ENCODE results near the gene GM2A. TPM values are rescaled to one million over a fixed set of nuclear protein-coding genes. Genes with fewer than 3 reads are reported as not detected.

Gene GM2A
- total RNA-seq, 3 donors from 2014 or later = 22.0 to 32.1 (median 30.9) TPM

DNA sequence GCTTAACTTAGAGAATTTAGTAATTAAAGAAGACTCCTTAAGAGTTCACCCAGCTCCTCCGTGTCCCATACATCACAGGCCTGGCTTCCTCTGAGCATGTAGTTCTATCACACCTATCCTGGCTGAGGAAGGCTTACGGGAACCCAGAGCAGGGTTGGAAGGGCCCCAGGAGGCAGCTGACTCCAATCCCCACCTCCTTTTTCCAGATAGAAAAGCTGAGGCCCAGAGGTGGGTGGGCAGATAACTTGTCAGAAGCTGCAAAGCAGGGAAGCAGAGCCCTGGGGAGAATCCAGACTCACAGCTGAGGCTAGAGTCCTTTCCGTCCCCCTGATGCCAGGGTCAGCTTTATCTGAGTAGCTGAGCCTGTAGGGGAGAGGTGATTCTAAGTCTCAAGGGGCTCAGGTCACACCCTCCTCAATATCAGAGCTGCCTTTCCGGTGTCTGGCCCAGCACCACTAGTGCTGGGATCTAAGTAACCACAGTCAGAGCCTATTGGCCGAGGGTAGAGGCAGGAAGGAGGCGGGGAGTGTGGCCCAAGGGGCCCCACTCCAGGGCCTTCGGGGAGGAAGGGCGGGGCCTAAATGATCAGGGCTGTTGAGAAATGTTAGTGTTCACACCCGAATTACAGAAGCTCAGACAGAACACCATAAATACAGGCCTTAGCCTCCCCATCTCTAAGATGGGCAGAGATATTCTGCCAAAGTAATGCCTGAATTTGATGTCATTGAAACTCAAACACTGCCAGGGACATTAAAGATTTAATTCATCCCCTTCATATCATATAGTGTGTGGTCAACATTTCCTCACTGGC is 39.0 kb upstream of the GM2A start:
- intact Hi-C loops (cut with DNase I, micrococcal nuclease) = no loop called here
- TF ChIP-seq, protein P1, sequence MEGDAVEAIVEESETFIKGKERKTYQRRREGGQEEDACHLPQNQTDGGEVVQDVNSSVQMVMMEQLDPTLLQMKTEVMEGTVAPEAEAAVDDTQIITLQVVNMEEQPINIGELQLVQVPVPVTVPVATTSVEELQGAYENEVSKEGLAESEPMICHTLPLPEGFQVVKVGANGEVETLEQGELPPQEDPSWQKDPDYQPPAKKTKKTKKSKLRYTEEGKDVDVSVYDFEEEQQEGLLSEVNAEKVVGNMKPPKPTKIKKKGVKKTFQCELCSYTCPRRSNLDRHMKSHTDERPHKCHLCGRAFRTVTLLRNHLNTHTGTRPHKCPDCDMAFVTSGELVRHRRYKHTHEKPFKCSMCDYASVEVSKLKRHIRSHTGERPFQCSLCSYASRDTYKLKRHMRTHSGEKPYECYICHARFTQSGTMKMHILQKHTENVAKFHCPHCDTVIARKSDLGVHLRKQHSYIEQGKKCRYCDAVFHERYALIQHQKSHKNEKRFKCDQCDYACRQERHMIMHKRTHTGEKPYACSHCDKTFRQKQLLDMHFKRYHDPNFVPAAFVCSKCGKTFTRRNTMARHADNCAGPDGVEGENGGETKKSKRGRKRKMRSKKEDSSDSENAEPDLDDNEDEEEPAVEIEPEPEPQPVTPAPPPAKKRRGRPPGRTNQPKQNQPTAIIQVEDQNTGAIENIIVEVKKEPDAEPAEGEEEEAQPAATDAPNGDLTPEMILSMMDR (IDR thresholded peaks at IDR 0.05) = no peak
- Histone ChIP-seq H3K4me3 (no peak overlapping the region), H3K4me1 (ENCODE audit: low read depth) (peaks cover 8% of the 10 kb centered on the region), H3K36me3 (ENCODE audit: low read depth) (no peaks in the 10 kb centered on the region), H3K9me3 (no peaks in the 10 kb centered on the region)
- DNase-seq (peak; percentile 77 to 93 (median 78)), ATAC-seq (peak; percentile 91)

DNA sequence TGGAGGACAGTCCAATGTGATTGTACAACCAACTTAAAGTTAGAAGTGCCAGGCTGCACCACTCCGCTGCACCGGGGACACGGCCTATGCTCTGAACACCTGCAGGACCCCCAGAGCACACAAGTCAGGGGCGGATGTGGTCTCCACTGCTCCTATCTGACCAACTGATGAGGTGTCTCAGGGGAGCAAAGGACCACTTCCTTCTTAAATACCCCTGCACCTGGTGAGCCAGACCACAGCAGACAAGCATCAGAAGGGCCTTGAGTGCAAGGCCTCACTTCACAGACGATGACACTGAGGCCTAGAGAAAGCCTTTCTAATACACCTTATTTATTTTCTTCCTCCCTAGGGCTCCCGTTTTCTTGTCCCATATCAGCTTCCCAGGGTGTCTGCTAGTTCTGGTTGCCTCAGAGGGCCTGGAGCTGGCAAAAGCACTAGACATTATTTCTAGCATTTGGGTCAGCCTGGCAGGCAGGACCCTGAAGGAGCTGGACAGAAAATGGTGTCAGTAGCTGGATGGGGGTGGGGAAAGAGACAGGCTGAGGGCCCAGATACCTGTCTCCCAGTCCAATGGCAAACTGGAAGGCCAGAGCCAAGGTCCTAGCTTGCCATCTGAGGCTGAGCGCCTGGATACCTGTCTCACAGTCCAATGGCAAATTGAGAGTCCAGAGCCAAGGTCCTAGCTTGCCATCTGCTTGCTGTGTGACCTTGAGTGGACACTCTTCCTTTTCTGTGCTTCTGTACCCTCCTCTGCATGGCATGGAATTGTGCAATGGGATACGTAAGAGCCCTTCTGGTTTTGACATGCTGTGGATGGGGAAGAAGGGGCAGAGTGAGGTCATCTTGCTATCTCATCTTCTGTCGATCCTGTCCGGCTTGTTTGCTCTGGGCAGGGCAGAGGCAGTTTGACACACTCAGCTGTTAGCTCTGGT is 38.1 kb upstream of the GM2A start:
- intact Hi-C loops (cut with DNase I, micrococcal nuclease) = no loop called here
- DNase-seq (peak in 1 of 3 donors; percentile 80), ATAC-seq (peak; percentile 71)
- TF ChIP-seq, protein P1 (IDR thresholded peaks at IDR 0.05) = no peak
- peaks cover 11% of the 10 kb centered on the region for H3K4me1 ChIP-seq (ENCODE audit: low read depth)
- H3K9me3 ChIP-seq = no peaks in the 10 kb centered on the region
- H3K4me3 ChIP-seq = no peak overlapping the region
- H3K36me3 ChIP-seq (ENCODE audit: low read depth) = no peaks in the 10 kb centered on the region

DNA sequence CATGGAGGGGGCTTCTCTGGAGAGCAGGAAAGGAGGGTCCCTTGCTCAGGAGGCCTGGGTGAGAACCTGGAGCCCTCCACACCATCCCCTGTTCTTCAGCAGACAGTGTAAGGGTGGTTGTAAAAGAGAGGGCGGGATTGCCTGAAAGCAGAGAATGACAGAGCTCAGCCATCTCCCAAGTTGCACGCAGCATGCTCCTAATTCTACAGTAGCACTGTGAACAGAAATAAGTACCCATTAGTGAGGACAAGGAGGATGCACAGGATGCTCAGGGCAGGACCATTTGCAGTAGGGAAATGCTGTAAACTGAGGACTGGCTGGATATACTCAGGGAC is 37.5 kb upstream of the GM2A start:
- no peak for DNase-seq
- Histone ChIP-seq H3K9me3 (no peaks in the 10 kb centered on the region), H3K4me3 (no peak overlapping the region), H3K4me1 (ENCODE audit: low read depth) (peaks cover 16% of the 10 kb centered on the region), H3K36me3 (ENCODE audit: low read depth) (no peaks in the 10 kb centered on the region)
- intact Hi-C loops (cut with DNase I, micrococcal nuclease) = no loop called here
- no peak for ATAC-seq
- TF ChIP-seq, protein P1 (IDR thresholded peaks at IDR 0.05) = no peak

DNA sequence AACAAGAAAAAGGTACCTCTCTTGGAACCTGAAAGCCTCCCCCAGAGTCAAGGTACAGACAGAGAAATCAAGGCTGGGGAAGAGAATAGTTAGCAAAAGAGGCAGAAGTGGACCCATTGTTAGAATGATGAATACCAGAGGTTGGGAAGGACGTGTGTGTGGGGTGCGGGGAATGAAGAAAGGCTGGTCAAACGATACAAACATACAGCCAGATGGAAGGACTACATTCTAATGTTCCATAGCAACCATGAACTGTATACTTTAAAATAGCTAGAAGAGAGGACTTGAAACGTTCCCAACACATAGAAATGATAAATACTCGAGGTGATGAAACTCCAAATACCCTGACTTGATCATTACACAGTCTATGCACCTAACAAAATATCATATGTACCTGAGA is 36.2 kb upstream of the GM2A start:
- intact Hi-C loops (cut with DNase I, micrococcal nuclease) = no loop called here
- H3K4me1 ChIP-seq (ENCODE audit: low read depth) = peaks cover 21% of the 10 kb centered on the region
- TF ChIP-seq, protein P1 (IDR thresholded peaks at IDR 0.05) = no peak
- H3K4me3 ChIP-seq = no peak overlapping the region
- no peaks in the 10 kb centered on the region for H3K36me3 ChIP-seq (ENCODE audit: low read depth)
- no peaks in the 10 kb centered on the region for H3K9me3 ChIP-seq
- no peak for ATAC-seq
- DNase-seq = no peak

DNA sequence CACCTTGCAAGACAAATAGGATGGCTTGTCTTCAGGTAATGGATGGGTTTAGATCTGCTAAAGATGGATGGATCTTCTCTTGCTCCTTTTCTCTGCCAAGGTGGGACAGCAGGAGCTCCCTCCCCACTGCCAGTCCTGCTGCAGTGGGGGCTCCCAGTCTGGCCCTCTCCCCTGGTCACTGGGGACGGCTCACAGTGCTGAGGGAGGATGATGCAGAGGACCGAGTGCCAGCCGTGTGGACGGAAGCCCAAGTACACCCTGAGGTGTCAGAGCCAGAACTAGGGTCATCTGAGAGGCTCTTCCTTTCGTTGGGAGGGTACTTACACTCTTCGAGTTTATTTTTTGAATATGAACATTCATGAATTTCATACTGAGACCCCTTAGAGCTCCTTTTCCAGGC is 34.8 kb upstream of the GM2A start:
- H3K4me1 ChIP-seq (ENCODE audit: low read depth) = peaks cover 23% of the 10 kb centered on the region
- DNase-seq = no peak

More for the DNA sequence above, 34.8 kb upstream of the GM2A start:
- no peaks in the 10 kb centered on the region for H3K9me3 ChIP-seq
- no peaks in the 10 kb centered on the region for H3K36me3 ChIP-seq (ENCODE audit: low read depth)
- intact Hi-C loops (cut with DNase I, micrococcal nuclease) = no loop called here
- no peak overlapping the region for H3K4me3 ChIP-seq
- TF ChIP-seq, protein P1 (IDR thresholded peaks at IDR 0.05) = no peak
- ATAC-seq = no peak
